HG02870 (cell line): Measurements from ENCODE around the gene TSPAN15.
"Not testable (repeated sequence)": the region's sequence is repeated elsewhere in the genome, so short reads cannot be mapped to it uniquely, and the experiment has no call there.

ENCODE experiments used
- ATAC-seq: cut with Tn5 transposase; IDR thresholded peaks from one replicate; pipeline ENCODE4 v1.9.1; 2021; ENCODE audit warnings: mild to moderate bottlenecking, moderate library complexity; ENCODE audit not compliant: unreplicated experiment

Gene TSPAN15

GRCh38 chr10:69445041-69445440 is 6.2 kb upstream of the TSPAN15 start:
- no peak for ATAC-seq

DNA sequence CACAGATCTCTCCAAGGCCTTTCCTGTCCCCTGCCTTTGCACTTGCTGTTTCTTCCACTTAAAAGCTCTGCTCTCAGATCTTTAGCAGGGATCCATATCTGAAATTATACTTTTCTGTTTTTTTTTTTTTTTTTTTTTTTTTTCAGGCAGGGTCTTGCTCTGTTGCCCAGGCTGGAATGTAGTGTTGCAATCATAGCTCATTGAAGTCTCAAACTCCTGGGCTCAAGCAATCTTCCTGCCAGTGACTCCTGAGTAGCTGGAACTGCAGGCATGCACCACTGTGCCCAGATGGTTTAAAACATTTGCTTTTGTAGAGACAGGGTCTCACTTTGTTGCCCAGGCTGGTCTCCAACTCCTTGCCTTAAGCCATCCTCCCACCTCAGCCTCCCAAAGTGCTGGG is 5.0 kb upstream of the TSPAN15 start:
- ATAC-seq: no peak

DNA sequence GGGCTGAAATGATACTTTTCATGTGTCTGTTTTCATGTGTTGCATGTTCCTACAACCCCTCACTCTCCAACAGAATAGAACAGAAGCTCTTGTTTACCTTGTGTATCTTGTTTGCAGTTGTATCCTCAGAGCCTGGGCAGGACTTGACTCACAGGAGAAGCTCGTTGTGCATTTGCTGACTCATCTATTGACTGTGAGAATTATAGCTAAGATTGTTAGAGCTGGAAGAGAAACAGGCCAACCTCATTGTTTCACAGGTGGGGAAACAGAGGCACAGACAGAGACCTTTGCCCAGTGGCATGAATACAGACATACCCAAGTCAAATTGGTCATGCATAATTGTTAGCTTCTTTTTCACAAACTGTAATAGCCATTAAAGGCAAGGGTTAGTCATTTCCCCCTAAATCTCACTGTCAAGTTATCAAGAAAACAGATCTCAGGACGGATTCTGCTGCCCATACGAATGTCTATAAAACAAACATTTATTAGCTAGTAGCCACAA is 4.6 kb upstream of the TSPAN15 start:
- no peak for ATAC-seq

DNA sequence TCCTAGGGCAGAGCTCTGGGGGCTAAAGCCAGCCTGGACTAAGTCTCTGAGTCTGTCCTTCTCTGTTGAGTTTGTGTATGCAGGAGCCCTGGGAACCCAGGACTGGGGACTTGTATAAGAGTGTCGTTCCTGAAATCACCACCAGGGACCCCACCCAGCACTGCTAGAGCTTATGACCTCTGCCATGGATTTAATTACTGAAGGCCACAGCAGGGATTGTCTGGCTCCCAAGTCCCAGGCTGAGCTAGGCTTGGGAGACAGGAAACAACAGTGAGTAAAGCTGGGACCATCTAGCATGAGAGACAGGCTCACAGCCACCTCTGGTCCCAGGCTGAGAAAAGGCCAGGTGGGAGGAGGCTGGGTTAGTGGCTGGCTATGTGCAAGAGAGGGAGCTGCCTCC is 1.4 kb upstream of the TSPAN15 start:
- no peak for ATAC-seq

DNA sequence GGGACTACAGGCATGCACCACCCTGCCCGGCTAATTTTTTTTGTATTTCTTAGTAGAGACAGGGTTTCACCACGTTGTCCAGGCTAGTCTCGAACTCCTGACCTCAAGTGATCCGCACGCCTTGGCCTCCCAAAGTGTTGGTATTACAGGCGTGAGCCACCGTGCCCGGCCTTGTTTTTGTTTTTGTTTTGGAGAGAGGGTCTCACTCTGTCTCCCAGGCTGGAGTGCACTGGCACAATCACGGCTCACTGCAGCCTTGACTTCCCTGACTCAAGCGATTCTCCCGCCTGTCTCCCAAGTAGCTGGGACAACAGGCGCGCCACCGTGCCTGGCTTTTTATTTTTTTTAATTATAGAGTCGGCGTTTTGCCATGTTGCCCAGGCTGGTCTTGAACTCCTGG is 870 bp upstream of the TSPAN15 start:
- ATAC-seq: not testable (repeated sequence)

- ATAC-seq: no peak
Observed at GRCh38 chr10:69451784-69452251, 553 bp downstream of the TSPAN15 start.

GRCh38 chr10:69452676-69453415 is 1.6 kb downstream of the TSPAN15 start:
- no peak for ATAC-seq

DNA sequence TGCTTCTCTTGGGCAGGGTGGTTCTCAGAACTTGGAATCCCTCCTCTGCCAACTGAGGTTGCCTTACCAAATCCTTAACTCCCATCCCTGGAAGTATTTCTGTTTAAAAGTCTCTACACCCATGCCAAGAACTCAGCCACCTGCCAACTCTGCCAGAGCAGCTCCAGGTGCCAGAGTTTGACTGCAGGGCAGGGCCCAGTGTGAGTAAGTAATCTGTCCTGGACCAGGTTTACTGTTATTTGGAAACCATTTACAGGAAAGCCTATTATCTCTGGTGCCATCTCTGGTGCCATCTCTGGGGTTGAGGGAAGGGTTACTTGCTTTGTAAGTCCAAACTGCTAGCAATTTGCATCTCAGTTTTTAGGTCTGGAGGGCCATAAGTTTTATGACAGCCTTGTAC is 2.5 kb downstream of the TSPAN15 start:
- no peak for ATAC-seq

- ATAC-seq: no peak
Observed at GRCh38 chr10:69455006-69455763, 3.9 kb downstream of the TSPAN15 start.

DNA sequence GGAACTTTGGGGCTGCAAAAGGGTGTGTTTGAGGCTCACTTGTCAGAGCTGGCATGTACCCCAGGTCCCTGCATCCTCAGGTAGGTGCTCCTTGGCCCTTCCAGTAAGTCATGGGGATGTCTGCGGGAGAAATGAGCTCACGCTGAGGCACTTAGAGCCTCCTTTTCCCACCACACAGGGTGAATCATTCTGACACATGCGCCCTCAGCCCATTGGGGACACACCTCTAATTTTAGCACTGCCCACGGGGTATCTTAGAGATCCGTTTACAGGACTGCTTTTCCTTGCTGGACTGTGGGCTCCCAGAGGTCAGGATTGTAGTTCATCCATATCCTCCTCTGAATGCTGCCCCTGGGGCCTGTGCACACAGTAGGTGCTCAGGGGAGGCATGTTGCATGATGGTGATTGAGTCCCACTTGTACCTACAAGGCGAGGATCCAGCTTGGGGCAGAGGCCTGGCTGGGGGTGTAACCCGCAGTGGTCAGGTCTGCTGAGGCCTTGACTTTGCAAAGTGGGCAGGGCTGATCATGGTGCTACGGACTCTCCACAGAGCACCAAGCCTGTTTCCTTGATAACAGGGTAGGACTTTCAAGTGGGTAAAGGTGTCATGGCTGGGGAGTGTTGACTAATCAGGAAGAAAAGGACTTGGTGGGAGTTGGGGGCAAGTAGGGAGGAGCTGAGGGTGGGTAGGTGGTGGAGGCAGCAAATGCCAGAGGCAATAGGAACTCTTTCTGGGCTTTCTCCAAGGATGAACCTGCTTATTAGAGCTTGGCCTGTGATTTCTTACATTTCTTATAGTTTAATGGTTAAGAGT is 5.8 kb downstream of the TSPAN15 start:
- no peak for ATAC-seq

GRCh38 chr10:69457771-69458237 is 6.5 kb downstream of the TSPAN15 start:
- ATAC-seq: no peak

GRCh38 chr10:69458430-69459100 is 7.3 kb downstream of the TSPAN15 start:
- no peak for ATAC-seq

- no peak for ATAC-seq
Observed at GRCh38 chr10:69459101-69459790, 8.0 kb downstream of the TSPAN15 start.

DNA sequence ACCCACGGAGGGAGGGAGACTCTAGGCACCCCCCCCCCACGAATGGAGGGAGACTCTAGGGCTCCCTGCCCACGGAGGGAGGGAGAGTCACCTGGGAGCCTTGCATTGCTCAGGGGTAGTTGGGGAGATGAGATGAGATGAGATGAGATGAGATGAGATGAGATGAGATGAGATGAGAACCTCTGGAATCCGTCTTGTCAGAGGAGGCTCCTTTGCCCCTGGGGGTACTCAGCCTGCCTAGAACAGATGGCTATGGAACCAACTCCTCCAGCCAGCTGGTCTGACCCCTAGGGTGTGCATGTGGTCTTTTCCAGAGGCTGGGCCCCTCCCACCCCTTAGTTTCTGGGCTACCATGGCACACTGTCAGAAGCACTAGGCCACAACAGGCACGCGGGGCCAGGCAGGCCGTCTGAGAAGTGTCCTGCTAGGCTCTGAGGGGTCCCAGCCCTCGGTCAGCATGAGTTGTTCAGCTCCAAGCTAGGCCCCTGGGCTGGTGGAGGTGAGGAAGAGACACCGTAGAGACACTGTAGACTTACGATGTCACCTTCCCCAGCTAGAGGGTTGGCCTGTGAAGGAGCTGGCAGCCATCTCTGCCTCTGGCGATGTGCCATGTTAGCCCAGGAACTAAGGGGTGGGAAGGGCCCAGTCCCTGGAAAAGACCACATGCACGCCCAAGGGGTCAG is 8.8 kb downstream of the TSPAN15 start:
- no peak for ATAC-seq

- ATAC-seq: no peak
Observed at GRCh38 chr10:69460576-69461242, 9.4 kb downstream of the TSPAN15 start.

GRCh38 chr10:69461243-69462025 is 10.2 kb downstream of the TSPAN15 start:
- ATAC-seq: no peak

GRCh38 chr10:69463886-69464285 is 12.6 kb downstream of the TSPAN15 start:
- no peak for ATAC-seq

GRCh38 chr10:69464401-69464800 is 13.1 kb downstream of the TSPAN15 start:
- ATAC-seq: no peak
